ENCODE measurements around the gene CGB3.

CGB3 gene

DNA sequence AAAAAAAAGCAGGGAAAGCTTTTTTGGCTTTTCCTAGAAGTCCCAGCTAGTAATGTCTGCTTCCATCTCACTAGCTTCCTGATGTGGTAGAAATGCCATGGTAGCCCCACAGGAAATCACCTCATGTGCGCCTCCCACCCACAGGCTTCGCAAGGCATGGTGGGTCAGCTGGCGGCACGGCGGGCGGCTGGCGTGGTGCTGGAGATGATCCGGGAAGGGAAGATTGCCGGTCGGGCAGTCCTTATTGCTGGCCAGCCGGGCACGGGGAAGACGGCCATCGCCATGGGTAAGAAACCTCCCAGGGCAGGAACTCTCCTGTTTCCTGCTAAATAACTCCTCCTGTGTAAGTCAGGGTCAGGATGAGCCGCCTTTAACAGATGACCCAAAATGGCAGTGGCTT, 20.0 kb downstream of the CGB3 start:
- no peak overlapping the region for H3K27ac ChIP-seq (ENCODE audit: low read length)
- TF ChIP-seq EZH2phosphoT487 (IDR thresholded peaks at IDR 0.05; ENCODE audit: low read length) = no peak
- TF ChIP-seq, protein P1, sequence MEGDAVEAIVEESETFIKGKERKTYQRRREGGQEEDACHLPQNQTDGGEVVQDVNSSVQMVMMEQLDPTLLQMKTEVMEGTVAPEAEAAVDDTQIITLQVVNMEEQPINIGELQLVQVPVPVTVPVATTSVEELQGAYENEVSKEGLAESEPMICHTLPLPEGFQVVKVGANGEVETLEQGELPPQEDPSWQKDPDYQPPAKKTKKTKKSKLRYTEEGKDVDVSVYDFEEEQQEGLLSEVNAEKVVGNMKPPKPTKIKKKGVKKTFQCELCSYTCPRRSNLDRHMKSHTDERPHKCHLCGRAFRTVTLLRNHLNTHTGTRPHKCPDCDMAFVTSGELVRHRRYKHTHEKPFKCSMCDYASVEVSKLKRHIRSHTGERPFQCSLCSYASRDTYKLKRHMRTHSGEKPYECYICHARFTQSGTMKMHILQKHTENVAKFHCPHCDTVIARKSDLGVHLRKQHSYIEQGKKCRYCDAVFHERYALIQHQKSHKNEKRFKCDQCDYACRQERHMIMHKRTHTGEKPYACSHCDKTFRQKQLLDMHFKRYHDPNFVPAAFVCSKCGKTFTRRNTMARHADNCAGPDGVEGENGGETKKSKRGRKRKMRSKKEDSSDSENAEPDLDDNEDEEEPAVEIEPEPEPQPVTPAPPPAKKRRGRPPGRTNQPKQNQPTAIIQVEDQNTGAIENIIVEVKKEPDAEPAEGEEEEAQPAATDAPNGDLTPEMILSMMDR (IDR thresholded peaks at IDR 0.05; ENCODE audit: low read length) = no peak
- TF ChIP-seq EZH2 (optimal IDR thresholded peaks at IDR 0.05; ENCODE audit: low read depth, low read length) = no peak
- no peak overlapping the region for H3K4me2 ChIP-seq (ENCODE audit: low read depth, low read length)
- DNase-seq = no peak
- no peak overlapping the region for H2AFZ ChIP-seq (ENCODE audit: low read length)
- H3K4me1 ChIP-seq (ENCODE audit: low read length) = no peaks in the 10 kb centered on the region
- H3K36me3 ChIP-seq (replicated peaks; ENCODE audit: insufficient read depth, low read length) = peaks cover 3% of the 10 kb centered on the region; the same call in 1 of the 2 replicates
- H3K4me3 ChIP-seq (ENCODE audit: low read length) = no peak overlapping the region
- H3K27me3 ChIP-seq (replicated peaks; ENCODE audit: insufficient read depth, low read length) = no peaks in the 10 kb centered on the region
- peaks cover 7% of the 10 kb centered on the region for H3K79me2 ChIP-seq (ENCODE audit: low read length)
- no peaks in the 10 kb centered on the region for H4K20me1 ChIP-seq (ENCODE audit: insufficient read depth, low read length)
- H3F3A ChIP-seq (ENCODE audit: insufficient read depth, low read length) = no peaks in the 10 kb centered on the region
- no peak overlapping the region for H3K9ac ChIP-seq (ENCODE audit: low read length)
- no peaks in the 10 kb centered on the region for H3K9me2 ChIP-seq (replicated peaks; ENCODE audit: insufficient read depth, low read length)
- H3K9me3 ChIP-seq (replicated peaks; ENCODE audit: insufficient read depth, low read length) = no peaks in the 10 kb centered on the region

DNA sequence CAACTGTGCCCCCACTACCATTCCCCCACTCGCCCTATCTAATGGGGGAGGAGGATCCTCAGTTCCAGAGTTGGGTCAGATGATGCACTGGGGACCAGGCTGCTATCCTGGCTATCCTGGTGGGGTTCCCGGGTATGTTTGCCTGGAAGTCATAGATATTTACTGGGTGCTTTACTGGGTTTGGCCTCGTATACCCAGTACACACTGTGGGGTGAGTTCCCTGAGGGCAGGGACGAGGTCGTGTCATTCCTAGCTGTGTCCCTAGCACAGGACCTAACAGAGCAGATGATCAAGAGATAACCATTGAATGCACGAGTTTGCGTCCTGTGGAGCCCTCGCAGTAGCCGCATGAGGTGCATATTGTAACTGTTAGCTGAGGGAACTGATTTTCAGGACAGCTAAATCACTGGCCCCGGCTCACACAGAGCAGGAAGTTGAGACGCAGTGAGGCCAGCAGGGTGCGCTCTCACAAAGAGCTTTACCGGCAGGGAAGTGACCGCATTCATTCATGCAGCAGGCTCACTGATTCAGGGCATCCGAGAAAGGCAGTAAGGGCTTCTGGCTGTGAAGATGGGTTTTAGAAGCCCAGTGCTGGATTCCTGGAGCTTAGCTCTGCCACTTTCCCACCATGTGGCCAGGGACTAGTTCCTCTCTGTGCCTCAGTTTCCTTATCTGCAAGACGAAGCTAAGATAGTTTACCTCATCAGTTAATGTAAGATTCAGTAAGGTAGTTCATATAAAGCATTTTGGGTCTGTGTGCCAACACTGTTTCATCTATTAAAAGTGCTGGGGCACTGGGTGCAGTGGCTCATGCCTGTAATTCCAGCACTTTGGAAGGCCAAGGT, 24.4 kb downstream of the CGB3 start:
- H4K20me1 ChIP-seq (ENCODE audit: insufficient read depth, low read length) = no peaks in the 10 kb centered on the region
- no peaks in the 10 kb centered on the region; the same call in 1 of the 2 replicates for H3K36me3 ChIP-seq (replicated peaks; ENCODE audit: insufficient read depth, low read length)
- no peak overlapping the region for H3K4me2 ChIP-seq (ENCODE audit: low read depth, low read length)
- peak; percentile 37 for DNase-seq
- H3F3A ChIP-seq (ENCODE audit: insufficient read depth, low read length) = no peaks in the 10 kb centered on the region
- no peaks in the 10 kb centered on the region for H3K27me3 ChIP-seq (replicated peaks; ENCODE audit: insufficient read depth, low read length)
- H3K4me3 ChIP-seq (ENCODE audit: low read length) = no peak overlapping the region
- no peak overlapping the region for H3K9ac ChIP-seq (ENCODE audit: low read length)
- H3K4me1 ChIP-seq (ENCODE audit: low read length) = peaks cover 4% of the 10 kb centered on the region; the same call in 1 of the 2 replicates
- H3K9me2 ChIP-seq (replicated peaks; ENCODE audit: insufficient read depth, low read length) = no peaks in the 10 kb centered on the region
- no peaks in the 10 kb centered on the region for H3K9me3 ChIP-seq (replicated peaks; ENCODE audit: insufficient read depth, low read length)
- H3K79me2 ChIP-seq (ENCODE audit: low read length) = peaks cover 47% of the 10 kb centered on the region
- TF ChIP-seq EZH2phosphoT487 (IDR thresholded peaks at IDR 0.05; ENCODE audit: low read length) = no peak
- TF ChIP-seq, protein P1 (IDR thresholded peaks at IDR 0.05; ENCODE audit: low read length) = peak; percentile 54
- H3K27ac ChIP-seq (ENCODE audit: low read length) = no peak overlapping the region
- H2AFZ ChIP-seq (ENCODE audit: low read length) = no peak overlapping the region

DNA sequence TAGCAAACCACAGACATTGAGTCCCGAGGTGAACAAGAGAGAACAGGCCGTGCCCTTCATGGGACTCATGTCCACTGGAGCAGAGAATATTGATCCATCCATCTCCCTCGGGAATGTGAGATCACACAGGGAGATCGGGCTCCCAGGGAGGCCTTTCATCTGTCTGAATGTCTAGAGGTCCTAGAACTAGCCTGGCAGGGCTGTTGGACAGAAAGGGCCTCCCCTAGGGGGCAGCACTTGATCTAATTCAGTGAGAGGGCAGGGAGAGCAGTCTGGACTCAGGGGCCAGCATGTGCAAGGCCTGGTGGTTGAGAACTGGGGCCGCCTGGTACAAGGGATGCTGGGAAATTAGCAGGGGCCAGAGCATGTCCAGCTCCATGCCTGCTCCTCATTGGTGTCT, 26.2 kb downstream of the CGB3 start:
- Histone ChIP-seq H3K9me2 (replicated peaks; ENCODE audit: insufficient read depth, low read length) (no peaks in the 10 kb centered on the region), H4K20me1 (ENCODE audit: insufficient read depth, low read length) (no peaks in the 10 kb centered on the region), H3K4me2 (ENCODE audit: low read depth, low read length) (no peak overlapping the region), H3K4me3 (ENCODE audit: low read length) (no peak overlapping the region), H3K9me3 (replicated peaks; ENCODE audit: insufficient read depth, low read length) (no peaks in the 10 kb centered on the region), H3K4me1 (ENCODE audit: low read length) (peaks cover 4% of the 10 kb centered on the region; the same call in 1 of the 2 replicates), H3K36me3 (replicated peaks; ENCODE audit: insufficient read depth, low read length) (no peaks in the 10 kb centered on the region; the same call in 1 of the 2 replicates), H3K79me2 (ENCODE audit: low read length) (peaks cover 59% of the 10 kb centered on the region), H3K27me3 (replicated peaks; ENCODE audit: insufficient read depth, low read length) (no peaks in the 10 kb centered on the region), H2AFZ (ENCODE audit: low read length) (no peak overlapping the region), H3K9ac (ENCODE audit: low read length) (no peak overlapping the region), H3K27ac (ENCODE audit: low read length) (no peak overlapping the region), H3F3A (ENCODE audit: insufficient read depth, low read length) (no peaks in the 10 kb centered on the region)
- TF ChIP-seq EZH2 (optimal IDR thresholded peaks at IDR 0.05; ENCODE audit: low read depth, low read length) = no peak
- TF ChIP-seq, protein P1 (IDR thresholded peaks at IDR 0.05; ENCODE audit: low read length) = peak; percentile 56
- peak; percentile 52 for DNase-seq
